ENCODE data around the gene VTI1B.

The VTI1B gene

GRCh38 chr14:67675219-67675582, 769 bp upstream of the VTI1B start:
- no peak for DNase-seq (ENCODE audit: low read depth)

- DNase-seq (ENCODE audit: low read depth): peak; percentile 41
Measured at GRCh38 chr14:67674139-67674479, 323 bp downstream of the VTI1B start.

DNA sequence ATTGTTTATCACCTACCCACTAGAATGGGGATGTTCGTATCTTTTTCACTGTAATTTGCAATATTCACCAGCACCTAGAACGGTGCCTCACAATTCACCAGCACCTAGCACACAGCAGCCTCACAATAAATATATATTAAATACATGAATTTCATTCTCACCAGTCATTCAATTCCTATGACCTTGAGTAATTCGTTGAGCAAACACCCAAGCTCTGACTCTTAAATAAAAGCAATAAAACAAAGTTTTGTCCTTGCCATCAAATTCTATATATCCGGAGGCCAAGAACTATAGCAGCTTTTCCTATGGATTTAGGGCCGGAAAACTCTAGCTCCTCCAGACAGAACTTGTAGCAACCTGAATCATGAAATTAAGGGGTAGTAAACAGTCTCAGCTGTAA, 981 bp downstream of the VTI1B start:
- no peak for DNase-seq (ENCODE audit: low read depth)

DNA sequence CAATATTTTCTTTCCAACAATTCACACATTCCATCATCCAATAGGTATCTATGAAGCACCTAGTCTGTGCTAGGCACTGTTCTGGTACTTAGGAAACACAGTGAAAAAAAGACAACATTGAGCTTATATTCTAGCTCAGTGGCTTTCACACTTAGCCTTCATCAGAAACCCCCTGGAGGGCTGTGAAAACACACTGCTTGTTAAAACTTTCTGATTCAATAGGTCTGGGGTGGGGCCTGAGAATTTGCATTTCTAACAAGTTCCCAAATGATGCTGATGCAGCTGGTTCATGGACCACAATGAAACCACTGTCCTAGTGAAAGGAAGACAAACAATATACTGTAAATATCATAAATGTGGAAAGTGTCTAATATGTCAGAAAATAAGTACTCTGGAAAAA, 5.9 kb downstream of the VTI1B start:
- no peak for DNase-seq (ENCODE audit: low read depth)

- DNase-seq (ENCODE audit: low read depth): no peak
Measured at GRCh38 chr14:67666750-67667449, 7.5 kb downstream of the VTI1B start.

- DNase-seq (ENCODE audit: low read depth): no peak
Measured at GRCh38 chr14:67665868-67666267, 8.6 kb downstream of the VTI1B start.

GRCh38 chr14:67663633-67664032, 10.8 kb downstream of the VTI1B start:
- no peak for DNase-seq (ENCODE audit: low read depth)

GRCh38 chr14:67653651-67654280, 20.7 kb downstream of the VTI1B start:
- no peak for DNase-seq (ENCODE audit: low read depth)

GRCh38 chr14:67652189-67652588, 22.2 kb downstream of the VTI1B start:
- no peak for DNase-seq (ENCODE audit: low read depth)

DNA sequence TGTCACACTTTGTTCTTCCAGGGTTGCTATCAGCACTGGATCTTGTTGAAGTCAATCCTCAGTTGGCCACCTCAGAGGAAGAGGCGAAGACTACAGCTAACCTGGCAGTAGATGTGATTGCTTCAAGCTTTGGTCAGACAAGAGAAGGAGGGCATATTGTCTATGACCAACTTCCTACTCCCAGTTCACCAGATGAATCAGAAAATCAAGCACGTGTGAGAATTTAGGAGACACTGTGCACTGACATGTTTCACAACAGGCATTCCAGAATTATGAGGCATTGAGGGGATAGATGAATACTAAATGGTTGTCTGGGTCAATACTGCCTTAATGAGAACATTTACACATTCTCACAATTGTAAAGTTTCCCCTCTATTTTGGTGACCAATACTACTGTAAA, 23.7 kb downstream of the VTI1B start:
- DNase-seq (ENCODE audit: low read depth): no peak

DNA sequence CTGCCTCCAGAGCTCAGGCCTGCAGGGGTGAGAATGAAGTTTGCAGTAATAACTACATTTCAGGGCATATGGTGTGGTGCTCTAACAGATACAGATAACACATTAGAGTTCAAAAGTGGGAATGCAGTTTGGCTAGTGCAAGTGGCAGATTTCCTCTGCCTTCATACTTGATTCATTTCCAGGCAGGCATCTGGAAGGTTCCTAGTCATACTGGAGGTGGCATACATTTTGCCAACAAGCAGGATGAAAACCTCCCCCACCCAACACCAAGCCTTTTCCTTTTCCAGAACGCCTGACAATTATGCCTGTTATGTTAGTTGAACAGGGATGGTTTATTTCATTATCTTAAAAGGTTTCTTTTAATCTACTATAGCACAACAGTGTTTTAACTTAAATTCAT, 24.3 kb downstream of the VTI1B start:
- no peak for DNase-seq (ENCODE audit: low read depth)

GRCh38 chr14:67646131-67646530, 28.3 kb downstream of the VTI1B start:
- DNase-seq (ENCODE audit: low read depth): no peak

DNA sequence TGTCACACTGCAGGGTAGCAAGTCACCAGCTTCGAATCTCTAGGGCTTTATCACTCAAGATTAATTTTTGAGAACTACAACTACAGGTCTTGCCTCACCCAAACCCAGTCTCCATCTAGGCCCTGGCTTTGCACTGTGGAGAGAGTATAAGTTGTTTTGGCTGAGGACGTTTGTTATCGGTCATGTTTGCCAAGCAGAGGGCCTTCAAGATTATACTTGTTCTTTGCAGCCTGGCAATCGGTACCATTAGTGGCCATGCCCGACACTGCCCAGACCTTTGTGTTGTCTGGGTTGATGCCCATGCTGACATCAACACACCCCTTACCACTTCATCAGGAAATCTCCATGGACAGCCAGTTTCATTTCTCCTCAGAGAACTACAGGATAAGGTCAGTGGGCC, 29.0 kb downstream of the VTI1B start:
- DNase-seq (ENCODE audit: low read depth): no peak

GRCh38 chr14:67644428-67644827, 30.0 kb downstream of the VTI1B start:
- no peak for DNase-seq (ENCODE audit: low read depth)

DNA sequence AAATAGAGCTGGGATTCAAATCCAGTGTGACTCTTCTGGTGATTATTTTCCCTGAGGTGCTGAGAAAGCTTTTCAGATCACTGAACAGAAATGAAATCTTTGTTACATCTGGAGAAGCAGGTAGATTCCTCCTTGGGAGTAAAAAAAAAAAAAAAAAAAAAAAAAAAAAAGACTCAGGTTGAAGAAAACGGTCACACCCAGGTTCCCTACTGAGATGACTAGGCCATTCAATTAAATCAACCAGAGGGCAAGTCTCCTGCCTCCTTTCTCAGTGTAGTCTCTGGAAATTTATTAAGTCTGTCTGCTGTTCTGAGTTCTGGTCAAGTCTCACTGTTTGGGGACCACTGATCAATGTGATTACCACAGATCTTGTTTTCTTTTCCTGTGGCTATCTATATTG, 30.7 kb downstream of the VTI1B start:
- no peak for DNase-seq (ENCODE audit: low read depth)

- no peak for DNase-seq (ENCODE audit: low read depth)
Measured at GRCh38 chr14:67641902-67642749, 32.3 kb downstream of the VTI1B start.

DNA sequence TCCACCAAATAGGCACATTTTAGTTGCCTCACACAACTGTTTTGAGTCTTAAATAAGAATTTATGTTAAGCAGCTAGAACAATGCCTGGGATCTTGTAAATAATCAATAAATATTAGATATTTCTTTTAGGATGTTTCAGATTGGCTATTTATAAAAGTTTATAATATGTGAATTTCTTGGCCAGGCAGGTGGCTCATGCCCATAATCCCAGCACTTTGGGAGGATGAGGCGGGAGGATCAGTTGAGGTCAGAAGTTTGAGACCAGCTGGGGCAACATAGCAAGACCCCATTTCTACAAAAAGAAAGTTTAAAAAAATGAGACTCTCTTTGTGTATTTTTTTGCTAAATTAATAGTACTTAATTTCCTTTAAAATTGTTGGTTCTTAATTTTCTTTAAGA, 33.0 kb downstream of the VTI1B start:
- DNase-seq (ENCODE audit: low read depth): no peak

DNA sequence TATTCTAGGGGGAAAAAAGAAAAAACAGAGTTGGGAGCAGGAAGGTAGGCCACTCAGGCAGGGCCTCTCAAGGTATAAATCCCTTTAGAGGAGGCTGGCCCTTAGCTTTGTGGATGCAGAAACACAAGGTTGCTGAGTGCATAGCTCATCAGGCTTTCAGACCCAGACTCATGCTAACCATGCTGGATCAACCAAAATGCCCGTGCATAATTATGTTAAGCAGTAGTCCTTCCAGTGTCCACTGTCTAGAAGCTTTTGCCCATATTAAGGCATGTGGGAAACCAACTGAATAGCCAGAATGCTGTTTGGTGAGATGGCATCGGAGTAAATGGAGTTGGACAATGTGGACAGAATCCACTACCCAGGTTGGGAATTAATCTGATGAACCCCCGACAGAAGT, 35.8 kb downstream of the VTI1B start:
- no peak for DNase-seq (ENCODE audit: low read depth)

DNA sequence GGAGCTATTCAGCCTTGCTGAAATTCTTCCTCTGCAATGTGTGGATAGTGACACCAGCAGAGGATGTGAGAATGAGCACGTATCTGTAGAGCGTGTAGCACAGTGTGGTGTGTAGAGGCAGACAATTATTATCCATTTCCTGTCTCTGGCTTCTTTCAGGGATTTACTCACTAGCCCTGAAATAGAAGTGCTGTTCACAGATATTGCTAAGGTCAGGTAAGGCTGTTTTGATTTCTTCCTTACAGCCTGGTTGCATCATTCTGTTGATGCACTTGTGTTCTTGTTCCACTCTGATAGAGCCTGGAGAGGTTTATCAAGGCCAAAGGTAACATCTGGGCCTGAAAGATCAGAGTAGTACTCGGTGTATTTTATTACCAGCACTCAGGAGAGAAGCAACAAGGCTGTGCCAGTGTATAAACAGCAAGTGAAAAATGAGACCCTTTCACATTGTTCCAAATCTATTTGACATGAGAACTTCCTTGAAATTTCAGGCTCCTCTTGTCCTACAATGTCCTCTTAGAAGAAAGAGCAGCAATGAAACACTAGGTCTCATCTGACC, 38.0 kb downstream of the VTI1B start:
- DNase-seq (ENCODE audit: low read depth): no peak

DNA sequence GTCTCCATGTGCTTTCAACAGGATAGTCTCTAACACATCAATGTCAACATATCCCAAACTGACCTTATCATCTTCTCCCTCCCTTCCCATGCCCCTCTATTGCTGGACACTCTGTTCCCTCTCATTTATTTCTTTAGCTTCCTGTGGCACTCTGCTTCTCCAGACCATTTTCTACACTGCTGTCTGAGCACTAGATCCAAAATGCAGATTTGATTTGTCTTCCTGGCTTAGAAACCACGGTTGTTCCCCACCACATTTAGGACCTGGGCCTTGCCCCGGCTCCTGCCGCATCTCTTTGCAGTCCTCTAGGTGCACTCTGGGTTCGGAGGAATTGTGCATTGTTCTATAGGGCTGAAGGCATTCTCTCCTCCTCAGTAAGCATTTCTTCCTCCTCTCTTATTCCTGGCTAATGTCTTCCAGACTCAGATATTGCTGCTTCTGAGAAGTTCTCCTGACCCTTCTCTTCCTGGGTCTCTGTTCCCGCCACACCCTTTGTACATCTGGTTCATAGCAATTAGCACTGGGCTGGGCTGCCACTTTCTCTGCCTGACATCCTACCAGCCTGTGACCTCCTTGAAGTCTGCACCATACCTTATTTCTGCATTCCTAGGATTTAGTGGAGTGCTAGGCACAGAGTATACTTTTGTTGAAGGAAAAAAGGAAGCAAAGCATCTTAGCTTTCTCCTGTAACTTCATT, 40.8 kb downstream of the VTI1B start:
- no peak for DNase-seq (ENCODE audit: low read depth)

DNA sequence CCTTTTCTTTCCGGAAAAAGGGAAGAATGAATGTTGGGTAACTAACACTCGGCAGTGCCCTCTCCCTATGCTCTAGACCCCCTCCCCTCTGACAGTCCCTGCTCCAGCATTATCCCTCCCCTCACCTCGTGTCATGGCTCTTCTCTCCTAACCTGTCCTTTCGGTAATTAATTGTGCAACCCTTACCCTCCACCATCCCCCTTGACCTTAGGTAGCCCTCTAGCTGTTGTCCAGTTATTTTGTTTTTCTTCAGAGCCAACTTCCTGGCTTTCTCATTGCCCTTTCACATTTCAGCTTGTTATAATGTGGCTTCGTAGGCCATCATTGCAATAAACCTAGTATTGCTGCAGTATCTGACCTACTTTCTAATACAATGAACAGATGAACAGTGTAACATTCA, 43.5 kb downstream of the VTI1B start:
- no peak for DNase-seq (ENCODE audit: low read depth)

- DNase-seq (ENCODE audit: low read depth): no peak
Measured at GRCh38 chr14:67630186-67630585, 44.2 kb downstream of the VTI1B start.

Measured in activated T-cell treated with anti-CD3 and anti-CD28 coated beads for 1 hour (primary cell).